Ishikawa (cell line): ENCODE measurements around the gene DOCK2.

Source experiments
- CEBPB ChIP-seq: IDR thresholded peaks from 2 replicates; pipeline ENCODE4 v1.6.1; 2012
- CREB1 ChIP-seq: IDR thresholded peaks from 2 replicates; pipeline ENCODE4 v1.6.1; 2012; ENCODE audit warnings: low read depth
- EGR1 ChIP-seq: IDR thresholded peaks from 2 replicates; pipeline ENCODE4 v1.6.1; 2012
- EP300 ChIP-seq: IDR thresholded peaks from 2 replicates; pipeline ENCODE4 v1.6.1; 2012; ENCODE audit warnings: borderline replicate concordance
- FOXM1 ChIP-seq: IDR thresholded peaks from 2 replicates; pipeline ENCODE4 v1.6.1; 2012; ENCODE audit warnings: low read depth, borderline replicate concordance
- NFIC ChIP-seq: IDR thresholded peaks from 2 replicates; pipeline ENCODE4 v1.6.1; 2012
- RAD21 ChIP-seq: IDR thresholded peaks from 2 replicates; pipeline ENCODE4 v1.6.1; 2012; ENCODE audit warnings: low read depth
- TAF1 ChIP-seq: IDR thresholded peaks from 2 replicates; pipeline ENCODE4 v1.6.1; 2012; ENCODE audit warnings: low read depth, mild to moderate bottlenecking
- TCF12 ChIP-seq: IDR thresholded peaks from 2 replicates; pipeline ENCODE4 v1.6.1; 2012; ENCODE audit warnings: low read depth
- TEAD4 ChIP-seq: IDR thresholded peaks from 2 replicates; pipeline ENCODE4 v1.6.1; 2012
- USF1 ChIP-seq: IDR thresholded peaks from 2 replicates; pipeline ENCODE4 v1.6.1; 2012
- YY1 ChIP-seq: IDR thresholded peaks from 2 replicates; pipeline ENCODE4 v1.6.1; 2012; ENCODE audit warnings: low read depth
- ZBTB7A ChIP-seq: IDR thresholded peaks from 2 replicates; pipeline ENCODE4 v1.6.1; 2012; ENCODE audit warnings: low read depth
- TF ChIP-seq, protein P1 (sequence below): IDR thresholded peaks from 2 replicates; pipeline ENCODE4 v1.6.1; 2012
- TF ChIP-seq, protein P2 (sequence below): IDR thresholded peaks from 2 replicates; pipeline ENCODE4 v1.6.1; 2012; ENCODE audit warnings: low read depth, mild to moderate bottlenecking

The DOCK2 gene

DNA sequence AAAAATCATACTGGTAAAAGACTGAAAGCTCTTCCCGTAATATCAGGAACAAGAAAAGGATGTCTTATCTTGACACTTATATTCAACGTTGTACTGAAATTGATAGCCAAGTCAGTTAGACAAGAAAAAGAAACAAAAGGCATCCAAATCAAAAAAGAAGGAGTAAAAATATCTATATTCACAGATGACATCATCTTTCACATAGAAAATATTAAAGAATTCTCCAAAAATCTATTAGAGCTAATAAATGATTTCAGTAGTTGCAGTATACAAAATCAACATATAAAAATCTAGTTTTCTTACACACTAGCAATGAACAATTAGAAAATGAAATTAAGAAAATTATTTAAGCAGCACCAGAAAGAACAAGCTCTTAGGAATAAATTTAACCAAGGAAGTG is 29.2 kb upstream of the DOCK2 start:
- TF ChIP-seq YY1 (no peak), NFIC (no peak), TAF1 (no peak), EP300 (no peak), TCF12 (no peak), RAD21 (no peak), USF1 (no peak), ZBTB7A (no peak), CEBPB (no peak), FOXM1 (no peak), TEAD4 (no peak), CREB1 (no peak), EGR1 (no peak)
- TF ChIP-seq, protein P1, sequence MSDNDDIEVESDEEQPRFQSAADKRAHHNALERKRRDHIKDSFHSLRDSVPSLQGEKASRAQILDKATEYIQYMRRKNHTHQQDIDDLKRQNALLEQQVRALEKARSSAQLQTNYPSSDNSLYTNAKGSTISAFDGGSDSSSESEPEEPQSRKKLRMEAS, result no peak
- TF ChIP-seq, protein P2, sequence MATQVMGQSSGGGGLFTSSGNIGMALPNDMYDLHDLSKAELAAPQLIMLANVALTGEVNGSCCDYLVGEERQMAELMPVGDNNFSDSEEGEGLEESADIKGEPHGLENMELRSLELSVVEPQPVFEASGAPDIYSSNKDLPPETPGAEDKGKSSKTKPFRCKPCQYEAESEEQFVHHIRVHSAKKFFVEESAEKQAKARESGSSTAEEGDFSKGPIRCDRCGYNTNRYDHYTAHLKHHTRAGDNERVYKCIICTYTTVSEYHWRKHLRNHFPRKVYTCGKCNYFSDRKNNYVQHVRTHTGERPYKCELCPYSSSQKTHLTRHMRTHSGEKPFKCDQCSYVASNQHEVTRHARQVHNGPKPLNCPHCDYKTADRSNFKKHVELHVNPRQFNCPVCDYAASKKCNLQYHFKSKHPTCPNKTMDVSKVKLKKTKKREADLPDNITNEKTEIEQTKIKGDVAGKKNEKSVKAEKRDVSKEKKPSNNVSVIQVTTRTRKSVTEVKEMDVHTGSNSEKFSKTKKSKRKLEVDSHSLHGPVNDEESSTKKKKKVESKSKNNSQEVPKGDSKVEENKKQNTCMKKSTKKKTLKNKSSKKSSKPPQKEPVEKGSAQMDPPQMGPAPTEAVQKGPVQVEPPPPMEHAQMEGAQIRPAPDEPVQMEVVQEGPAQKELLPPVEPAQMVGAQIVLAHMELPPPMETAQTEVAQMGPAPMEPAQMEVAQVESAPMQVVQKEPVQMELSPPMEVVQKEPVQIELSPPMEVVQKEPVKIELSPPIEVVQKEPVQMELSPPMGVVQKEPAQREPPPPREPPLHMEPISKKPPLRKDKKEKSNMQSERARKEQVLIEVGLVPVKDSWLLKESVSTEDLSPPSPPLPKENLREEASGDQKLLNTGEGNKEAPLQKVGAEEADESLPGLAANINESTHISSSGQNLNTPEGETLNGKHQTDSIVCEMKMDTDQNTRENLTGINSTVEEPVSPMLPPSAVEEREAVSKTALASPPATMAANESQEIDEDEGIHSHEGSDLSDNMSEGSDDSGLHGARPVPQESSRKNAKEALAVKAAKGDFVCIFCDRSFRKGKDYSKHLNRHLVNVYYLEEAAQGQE, result no peak

DNA sequence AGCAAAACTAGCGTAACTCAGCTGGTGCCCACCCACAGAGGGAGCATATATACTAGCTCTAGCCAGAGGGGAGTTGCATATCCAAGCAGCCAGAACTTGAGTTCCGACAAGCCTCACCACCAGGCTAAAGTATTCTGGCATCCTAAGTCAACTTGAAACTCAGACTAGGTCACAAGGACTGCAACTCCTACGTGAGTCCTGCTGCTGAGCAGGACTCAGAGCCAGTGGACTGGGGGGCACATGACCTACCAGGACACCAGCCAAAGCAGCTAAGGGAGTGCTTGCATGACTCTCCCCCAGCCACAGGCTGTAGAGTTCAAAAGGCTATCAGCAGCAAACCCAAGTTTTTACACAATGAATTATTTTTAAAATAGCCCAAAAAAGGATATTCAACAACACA is 27.4 kb upstream of the DOCK2 start:
- TF ChIP-seq FOXM1 (no peak), NFIC (no peak)
- TF ChIP-seq, protein P2, result no peak

- TF ChIP-seq YY1 (no peak), ZBTB7A (no peak), EP300 (no peak), TAF1 (no peak), USF1 (no peak), RAD21 (no peak), CEBPB (no peak)
- TF ChIP-seq, protein P2, result no peak
Measured at GRCh38 chr5:169610606-169611005, 26.5 kb upstream of the DOCK2 start.

GRCh38 chr5:169615561-169615960 is 21.5 kb upstream of the DOCK2 start:
- TF ChIP-seq TAF1 (no peak), ZBTB7A (no peak), EP300 (no peak), EGR1 (no peak), USF1 (no peak), CEBPB (no peak), TEAD4 (no peak), RAD21 (no peak), YY1 (no peak), NFIC (no peak), CREB1 (no peak), TCF12 (no peak), FOXM1 (no peak)
- TF ChIP-seq, protein P1, result no peak
- TF ChIP-seq, protein P2, result no peak
